ENCODE data around the gene TRAK2.

The TRAK2 gene

GRCh38 chr2:201404699-201405280 lies 46.5 kb downstream of the TRAK2 start:
- TF ChIP-seq EZH2 (IDR thresholded peaks at IDR 0.05; ENCODE audit: borderline replicate concordance, low read length), result no peak
- TF ChIP-seq CTCF (IDR thresholded peaks at IDR 0.05; ENCODE audit: low read length), result no peak

GRCh38 chr2:201403880-201404279 lies 47.4 kb downstream of the TRAK2 start:
- H3K9me2 ChIP-seq (ENCODE audit: low read depth, low read length), result no peaks in the 10 kb centered on the region
- no peaks in the 10 kb centered on the region for H3K79me2 ChIP-seq (ENCODE audit: insufficient read depth, low read length)
- TF ChIP-seq EZH2 (IDR thresholded peaks at IDR 0.05; ENCODE audit: borderline replicate concordance, low read length) (no peak), CTCF (IDR thresholded peaks at IDR 0.05; ENCODE audit: low read length) (no peak)

More at GRCh38 chr2:201404699-201405280, 46.5 kb downstream of the TRAK2 start:
- no peak overlapping the region for H3K4me2 ChIP-seq (ENCODE audit: low read length)
- no peak overlapping the region for H2AFZ ChIP-seq (ENCODE audit: low read length)
- no peaks in the 10 kb centered on the region for H3F3A ChIP-seq (ENCODE audit: insufficient read depth, low read length)
- H3K27me3 ChIP-seq (ENCODE audit: insufficient read depth, low read length), result no peaks in the 10 kb centered on the region
- H3K36me3 ChIP-seq (ENCODE audit: insufficient read depth, low read length), result no peaks in the 10 kb centered on the region; the same call in 1 of the 2 replicates
- no peak overlapping the region for H3K4me3 ChIP-seq (ENCODE audit: low read depth, low read length, poor library complexity, severe bottlenecking)
- H3K9ac ChIP-seq (ENCODE audit: low read length), result no peak overlapping the region
- H4K20me1 ChIP-seq (ENCODE audit: insufficient read depth, low read length), result no peaks in the 10 kb centered on the region
- H3K79me2 ChIP-seq (ENCODE audit: insufficient read depth, low read length), result no peaks in the 10 kb centered on the region
- H3K4me1 ChIP-seq (ENCODE audit: insufficient read depth, low read length, severe bottlenecking), result no peaks in the 10 kb centered on the region
- H3K27ac ChIP-seq (ENCODE audit: low read depth, low read length, poor library complexity, severe bottlenecking), result no peak overlapping the region
- H3K9me2 ChIP-seq (ENCODE audit: low read depth, low read length), result no peaks in the 10 kb centered on the region
- no peaks in the 10 kb centered on the region for H3K9me3 ChIP-seq (ENCODE audit: low read length)

GRCh38 chr2:201402651-201403562 lies 48.4 kb downstream of the TRAK2 start:
- Histone ChIP-seq H3K27ac (ENCODE audit: low read depth, low read length, poor library complexity, severe bottlenecking) (no peak overlapping the region), H2AFZ (ENCODE audit: low read length) (no peak overlapping the region), H3K4me2 (ENCODE audit: low read length) (no peak overlapping the region), H4K20me1 (ENCODE audit: insufficient read depth, low read length) (no peaks in the 10 kb centered on the region), H3K9me2 (ENCODE audit: low read depth, low read length) (no peaks in the 10 kb centered on the region), H3K36me3 (ENCODE audit: insufficient read depth, low read length) (peaks cover 11% of the 10 kb centered on the region; the same call in 1 of the 2 replicates), H3K79me2 (ENCODE audit: insufficient read depth, low read length) (no peaks in the 10 kb centered on the region), H3K4me3 (ENCODE audit: low read depth, low read length, poor library complexity, severe bottlenecking) (no peak overlapping the region), H3K4me1 (ENCODE audit: insufficient read depth, low read length, severe bottlenecking) (no peaks in the 10 kb centered on the region), H3K9me3 (ENCODE audit: low read length) (no peaks in the 10 kb centered on the region), H3F3A (ENCODE audit: insufficient read depth, low read length) (no peaks in the 10 kb centered on the region), H3K27me3 (ENCODE audit: insufficient read depth, low read length) (no peaks in the 10 kb centered on the region), H3K9ac (ENCODE audit: low read length) (no peak overlapping the region)
- TF ChIP-seq CTCF (IDR thresholded peaks at IDR 0.05; ENCODE audit: low read length), result no peak
- TF ChIP-seq EZH2 (IDR thresholded peaks at IDR 0.05; ENCODE audit: borderline replicate concordance, low read length), result no peak

More at GRCh38 chr2:201403880-201404279, 47.4 kb downstream of the TRAK2 start:
- Histone ChIP-seq H3K9ac (ENCODE audit: low read length) (no peak overlapping the region), H3K4me3 (ENCODE audit: low read depth, low read length, poor library complexity, severe bottlenecking) (no peak overlapping the region), H3K27ac (ENCODE audit: low read depth, low read length, poor library complexity, severe bottlenecking) (no peak overlapping the region), H2AFZ (ENCODE audit: low read length) (no peak overlapping the region), H4K20me1 (ENCODE audit: insufficient read depth, low read length) (no peaks in the 10 kb centered on the region), H3K27me3 (ENCODE audit: insufficient read depth, low read length) (no peaks in the 10 kb centered on the region), H3F3A (ENCODE audit: insufficient read depth, low read length) (no peaks in the 10 kb centered on the region), H3K36me3 (ENCODE audit: insufficient read depth, low read length) (peaks cover 8% of the 10 kb centered on the region; the same call in 1 of the 2 replicates), H3K9me3 (ENCODE audit: low read length) (no peaks in the 10 kb centered on the region), H3K4me1 (ENCODE audit: insufficient read depth, low read length, severe bottlenecking) (no peaks in the 10 kb centered on the region), H3K4me2 (ENCODE audit: low read length) (no peak overlapping the region)

All from OCI-LY1 (cell line).